WTC11 (cell line): Measurements from ENCODE around the gene AP4S1.

Experiments used
- ATF2 ChIP-seq: sonication (generic); formaldehyde crosslinking; IDR thresholded peaks from 2 replicates; pipeline ENCODE4 v1.8.1; 2022; ENCODE audit warnings: low read depth, missing genetic modification reagents, borderline replicate concordance
- CTCF ChIP-seq: fragments of 200-600 bp; IDR thresholded peaks from 2 replicates; pipeline ENCODE4 v1.8.0; 2022; ENCODE audit warnings: antibody characterized with exemption
- FOXJ3 ChIP-seq: sonication (generic); formaldehyde crosslinking; IDR thresholded peaks from 2 replicates; pipeline ENCODE4 v1.9.0; 2021; ENCODE audit warnings: missing genetic modification reagents, mild to moderate bottlenecking, borderline replicate concordance
- JAZF1 ChIP-seq: fragments of 250-450 bp; sonication (Bioruptor Pico); IDR thresholded peaks from 2 replicates; pipeline ENCODE4 v1.9.0; 2021; ENCODE audit warnings: moderate library complexity, mild to moderate bottlenecking, inconsistent platforms
- OVOL2 ChIP-seq: fragments of 250-450 bp; sonication (Bioruptor Pico); IDR thresholded peaks from 2 replicates; pipeline ENCODE4 v1.9.0; 2021; ENCODE audit warnings: mild to moderate bottlenecking, borderline replicate concordance
- SMAD3 ChIP-seq: sonication (generic); formaldehyde crosslinking; IDR thresholded peaks from 2 replicates; pipeline ENCODE4 v1.8.0; 2022; ENCODE audit warnings: missing genetic modification reagents, mild to moderate bottlenecking, borderline replicate concordance
- TCF7 ChIP-seq: sonication (generic); formaldehyde crosslinking; IDR thresholded peaks from 2 replicates; pipeline ENCODE4 v1.8.0; 2022; ENCODE audit warnings: mild to moderate bottlenecking, low read depth, missing genetic modification reagents, moderate library complexity

- TF ChIP-seq CTCF, result no peak
- TF ChIP-seq OVOL2 (CRISPR knock-in tag), result no peak
- TF ChIP-seq TCF7 (CRISPR knock-in tag), result no peak
- TF ChIP-seq SMAD3 (CRISPR knock-in tag), result no peak
- no peak for TF ChIP-seq FOXJ3 (CRISPR knock-in tag)
- no peak for TF ChIP-seq JAZF1 (CRISPR knock-in tag)
- no peak for TF ChIP-seq ATF2 (CRISPR knock-in tag)
These were observed 53.3 kb downstream of the AP4S1 start for GRCh38 chr14:31078766-31079165.
